SHP77 (cell line): ENCODE measurements around the gene MARCOL.

Source experiments
- DNase-seq, 2 experiments: peaks; one replicate each; lab custom pipeline; 2025; lab: John Stamatoyannopoulos, UW

MARCOL gene

GRCh38 chr5:148238418-148238794 is at the start of gene MARCOL:
Gene MARCOL (plus strand): TSS chr5:148238525. CDS start chr5:148238598, 73 bp downstream.
- no peak for DNase-seq

- no peak for DNase-seq
These were observed 47.3 kb upstream of the MARCOL start for GRCh38 chr5:148191010-148191409.

GRCh38 chr5:148193202-148193601 is 45.1 kb upstream of the MARCOL start:
- DNase-seq = no peak

- no peak for DNase-seq
These were observed 37.2 kb upstream of the MARCOL start for GRCh38 chr5:148201151-148201550.

GRCh38 chr5:148202531-148203203 is 35.7 kb upstream of the MARCOL start, which contains the start of gene SPINK6:
Gene SPINK6 (plus strand): TSS chr5:148203042. CDS start chr5:148203097, 55 bp downstream.
- no peak for DNase-seq

GRCh38 chr5:148205044-148205806 is 33.1 kb upstream of the MARCOL start:
- DNase-seq = no peak

- no peak for DNase-seq
These were observed 32.5 kb upstream of the MARCOL start for GRCh38 chr5:148205865-148206264.

GRCh38 chr5:148206620-148207019 is 31.7 kb upstream of the MARCOL start:
- DNase-seq = no peak

- no peak for DNase-seq
These were observed 30.1 kb upstream of the MARCOL start for GRCh38 chr5:148208226-148208625.

GRCh38 chr5:148209151-148209770 is 29.1 kb upstream of the MARCOL start:
- peak; percentile 3 to 7 for DNase-seq

- no peak for DNase-seq
These were observed 23.6 kb upstream of the MARCOL start for GRCh38 chr5:148214665-148215185.

- DNase-seq = no peak
These were observed 16.8 kb upstream of the MARCOL start for GRCh38 chr5:148221508-148221907.

- DNase-seq = no peak
These were observed 14.1 kb upstream of the MARCOL start for GRCh38 chr5:148224117-148224742.

GRCh38 chr5:148228392-148228984 is 9.8 kb upstream of the MARCOL start:
- DNase-seq = no peak

- no peak for DNase-seq
These were observed 8.5 kb upstream of the MARCOL start for GRCh38 chr5:148229840-148230239.

- DNase-seq = no peak
These were observed 8.1 kb upstream of the MARCOL start for GRCh38 chr5:148230240-148230639.

GRCh38 chr5:148237785-148238417 is 424 bp upstream of the MARCOL start:
- no peak for DNase-seq

GRCh38 chr5:148248894-148249293 is 10.6 kb downstream of the MARCOL start:
- no peak for DNase-seq

- DNase-seq = no peak
These were observed 17.1 kb downstream of the MARCOL start for GRCh38 chr5:148255456-148255855.

GRCh38 chr5:148259288-148259687 is 21.0 kb downstream of the MARCOL start:
- no peak for DNase-seq

- DNase-seq = no peak
These were observed 22.9 kb downstream of the MARCOL start for GRCh38 chr5:148261221-148261620.
